Breast epithelium (tissue), 3 donors: ENCODE results near the gene SH3BP5.

Experiments
- CTCF ChIP-seq, 3 donors: fragments of 450-650 bp; IDR thresholded peaks; one replicate each; pipeline ENCODE4 v1.5.1; 2016 to 2017; ENCODE audit warnings: antibody characterized with exemption in 3 of 3, mild to moderate bottlenecking in 3 of 3, moderate library complexity in 3 of 3
- POLR2A ChIP-seq: fragments of 450-650 bp; IDR thresholded peaks from one replicate; pipeline ENCODE4 v1.6.1; 2016; ENCODE audit warnings: antibody characterized with exemption, mild to moderate bottlenecking, moderate library complexity
- POLR2AphosphoS5 ChIP-seq, 3 donors: sonication (generic); formaldehyde crosslinking; IDR thresholded peaks; one replicate each; pipeline ENCODE4 v1.6.1; 2017; ENCODE audit warnings: antibody characterized with exemption in 3 of 3

GRCh38 chr3:15299036-15299435 lies 33.4 kb downstream of the SH3BP5 start:
- TF ChIP-seq CTCF (IDR thresholded peaks at IDR 0.05), result no peak
- TF ChIP-seq POLR2AphosphoS5 (IDR thresholded peaks at IDR 0.05), result no peak
- TF ChIP-seq POLR2A, result no peak
